Liver (tissue), 9 donors: Measurements from ENCODE around the gene DEPDC5. TPM values are rescaled to one million over a fixed set of nuclear protein-coding genes. Genes with fewer than 3 reads are reported as not detected.

Experiments
- DNase-seq: peaks from one replicate; pipeline ENCODE4 v3.0.0-alpha.2; 2017; ENCODE audit warnings: low spot score
- H3K27ac ChIP-seq, 2 donors: one replicate each; pipeline ENCODE4 v1.7.0; 2013; ENCODE audit warnings: inconsistent platforms in 2 of 2, low read length in 2 of 2, control low read depth in 1 of 2, low read depth in 1 of 2, mild to moderate bottlenecking in 1 of 2
- H3K27me3 ChIP-seq, 4 donors: one replicate each; pipeline versions ENCODE4 v1.6.1 to v1.7.0; 2013; ENCODE audit warnings: low read length in 3 of 4, inconsistent platforms in 1 of 4, mild to moderate bottlenecking in 1 of 4, moderate library complexity in 1 of 4; ENCODE audit not compliant: control insufficient read depth in 4 of 4, insufficient read depth in 4 of 4
- H3K36me3 ChIP-seq, 4 donors: one replicate each; pipeline versions ENCODE4 v1.6.1 to v1.7.0; 2013; ENCODE audit warnings: low read length in 3 of 4, mild to moderate bottlenecking in 3 of 4, low read depth in 1 of 4, moderate library complexity in 1 of 4; ENCODE audit not compliant: control insufficient read depth in 4 of 4, insufficient read depth in 3 of 4
- H3K4me1 ChIP-seq, 4 donors: one replicate each; pipeline versions ENCODE4 v1.6.1 to v1.7.0; 2013; ENCODE audit warnings: low read length in 3 of 4, mild to moderate bottlenecking in 3 of 4, moderate library complexity in 1 of 4; ENCODE audit not compliant: control insufficient read depth in 4 of 4, insufficient read depth in 4 of 4
- H3K4me3 ChIP-seq, 3 donors: one replicate each; pipeline versions ENCODE4 v1.6.1 to v1.7.0; 2013; ENCODE audit warnings: low read length in 3 of 3, control low read depth in 1 of 3, low read depth in 1 of 3, mild to moderate bottlenecking in 1 of 3
- H3K9ac ChIP-seq, 2 donors: one replicate each; pipeline ENCODE4 v1.7.0; 2013; ENCODE audit warnings: low read length in 2 of 2, mild to moderate bottlenecking in 2 of 2, moderate library complexity in 2 of 2, control low read depth in 1 of 2, low read depth in 1 of 2
- H3K9me3 ChIP-seq, 4 donors: one replicate each; pipeline versions ENCODE4 v1.6.1 to v1.7.0; 2013; ENCODE audit warnings: low read length in 3 of 4; ENCODE audit not compliant: control insufficient read depth in 4 of 4
- ATF3 ChIP-seq: IDR thresholded peaks from 2 replicates; pipeline ENCODE4 v1.6.1; 2016; ENCODE audit warnings: antibody characterized with exemption
- CTCF ChIP-seq: fragments of 150-350 bp; IDR thresholded peaks from 2 replicates; pipeline ENCODE4 v1.5.1; 2017; ENCODE audit warnings: improper control_type of control experiment, low read depth, low read length; ENCODE audit not compliant: missing input control
- EGR1 ChIP-seq, 2 donors: IDR thresholded peaks; 2 replicates each; pipeline ENCODE4 v1.6.1; 2016 to 2018; ENCODE audit warnings: antibody characterized with exemption in 2 of 2, low read depth in 2 of 2
- FOXA1 ChIP-seq: IDR thresholded peaks from 2 replicates; pipeline ENCODE4 v1.6.1; 2016; ENCODE audit warnings: antibody characterized with exemption
- FOXA2 ChIP-seq: IDR thresholded peaks from 2 replicates; pipeline ENCODE4 v1.6.1; 2016; ENCODE audit warnings: antibody characterized with exemption
- GABPA ChIP-seq, 2 donors: IDR thresholded peaks in 1 of 2; conservative IDR thresholded peaks in 1 of 2; 2 replicates each; pipeline ENCODE4 v1.6.1; 2016; ENCODE audit warnings: antibody characterized with exemption in 2 of 2, mild to moderate bottlenecking in 1 of 2, moderate library complexity in 1 of 2
- HNF4A ChIP-seq, 2 donors: conservative IDR thresholded peaks; 2 replicates each; pipeline ENCODE4 v1.6.1; 2016; ENCODE audit warnings: antibody characterized with exemption in 2 of 2, mild to moderate bottlenecking in 2 of 2
- HNF4G ChIP-seq: IDR thresholded peaks from 2 replicates; pipeline ENCODE4 v1.6.1; 2016; ENCODE audit warnings: antibody characterized with exemption
- JUND ChIP-seq, 2 donors: IDR thresholded peaks; 2 replicates each; pipeline ENCODE4 v1.6.1; 2016; ENCODE audit warnings: antibody characterized with exemption in 2 of 2
- MAX ChIP-seq: IDR thresholded peaks from 2 replicates; pipeline ENCODE4 v1.6.1; 2016; ENCODE audit warnings: antibody characterized with exemption
- NR2F2 ChIP-seq: IDR thresholded peaks from 2 replicates; pipeline ENCODE4 v1.6.1; 2016; ENCODE audit warnings: antibody characterized with exemption
- RAD21 ChIP-seq, 2 donors: IDR thresholded peaks; 2 replicates each; pipeline ENCODE4 v1.6.1; 2016; ENCODE audit warnings: antibody characterized with exemption in 2 of 2, mild to moderate bottlenecking in 2 of 2
- RXRA ChIP-seq, 2 donors: IDR thresholded peaks; 2 replicates each; pipeline ENCODE4 v1.6.1; 2017 to 2018; ENCODE audit warnings: antibody characterized with exemption in 2 of 2, mild to moderate bottlenecking in 1 of 2
- SP1 ChIP-seq: IDR thresholded peaks from 2 replicates; pipeline ENCODE4 v1.6.1; 2018; ENCODE audit warnings: antibody characterized with exemption, mild to moderate bottlenecking
- TAF1 ChIP-seq: conservative IDR thresholded peaks from 2 replicates; pipeline ENCODE4 v1.6.1; 2016; ENCODE audit warnings: antibody characterized with exemption, mild to moderate bottlenecking
- YY1 ChIP-seq: IDR thresholded peaks from 2 replicates; pipeline ENCODE4 v1.6.1; 2016; ENCODE audit warnings: antibody characterized with exemption, mild to moderate bottlenecking
- ZBTB33 ChIP-seq: IDR thresholded peaks from 2 replicates; pipeline ENCODE4 v1.6.1; 2016; ENCODE audit warnings: antibody characterized with exemption
- WGBS: extraction: QIAGEN DNeasy Blood & Tissue Kit; methylation state at CpG from one replicate; pipeline ENCODE4 v1.1.7; 2013; 5-methylcytosine and 5-hydroxymethylcytosine counted together
- polyA plus RNA-seq, 2 donors: library from polyadenylated mRNA; stranded (reverse) in 1 of 2; unstranded in 1 of 2; fragments of 200-250 nt in 1 of 2; fragments of >200 nt in 1 of 2; fragmentation: Nextera tagmentation in 1 of 2; extraction: Ambion mirVana in 1 of 2; gene quantifications; one replicate each; pipeline versions ENCODE4 v1.2.1 to v1.2.3, GENCODE V29; 2013 to 2015
- total RNA-seq, 2 donors: library from RNA; depleted of rRNA; stranded (reverse); fragments of >200 nt; gene quantifications; one replicate each; pipeline ENCODE4 v1.2.3, GENCODE V29; 2014
- donor health status: healthy.
- donor health status: healthy.
- donor health status: healthy.
- donor health status: healthy.
- donor health status: healthy.

Gene DEPDC5
- total and polyA plus RNA-seq, 4 donors: 5.5 to 19.4 (median 12.6) TPM

GRCh38 chr22:31933816-31934482 is 180.1 kb downstream of the DEPDC5 start:
- Histone ChIP-seq H3K4me1 (no peaks in the 10 kb centered on the region), H3K36me3 (no peaks in the 10 kb centered on the region), H3K27ac (no peak overlapping the region), H3K27me3 (no peaks in the 10 kb centered on the region), H3K9ac (no peak overlapping the region), H3K9me3 (no peaks in the 10 kb centered on the region), H3K4me3 (no peak overlapping the region)
- WGBS: 91% methylated on average over 17 of the region's 17 CpGs
- DNase-seq: no peak
- TF ChIP-seq NR2F2 (no peak), CTCF (no peak), RXRA (IDR thresholded peaks at IDR 0.05) (no peak), FOXA1 (no peak), HNF4A (conservative IDR thresholded peaks at IDR 0.05) (no peak), EGR1 (IDR thresholded peaks at IDR 0.05; ENCODE audit: low read depth in 2 of 2) (no peak), MAX (no peak)

GRCh38 chr22:31935961-31936635 is 182.3 kb downstream of the DEPDC5 start:
- Histone ChIP-seq H3K4me3 (no peak overlapping the region), H3K36me3 (no peaks in the 10 kb centered on the region), H3K9me3 (no peaks in the 10 kb centered on the region), H3K9ac (no peak overlapping the region), H3K27ac (no peak overlapping the region), H3K27me3 (no peaks in the 10 kb centered on the region), H3K4me1 (no peaks in the 10 kb centered on the region)
- TF ChIP-seq SP1 (no peak), EGR1 (IDR thresholded peaks at IDR 0.05; ENCODE audit: low read depth in 2 of 2) (no peak), ATF3 (no peak), HNF4A (conservative IDR thresholded peaks at IDR 0.05) (no peak), RXRA (IDR thresholded peaks at IDR 0.05) (no peak), RAD21 (IDR thresholded peaks at IDR 0.05) (no peak)
- 85% methylated on average over 4 of the region's 4 CpGs for WGBS
- DNase-seq: no peak

GRCh38 chr22:31937341-31937740 is 183.5 kb downstream of the DEPDC5 start:
- 80% methylated on average over 3 of the region's 3 CpGs for WGBS
- H3K9ac ChIP-seq: no peak overlapping the region
- no peak for TF ChIP-seq YY1
- TF ChIP-seq FOXA1: no peak
- no peak for TF ChIP-seq ZBTB33
- TF ChIP-seq EGR1 (IDR thresholded peaks at IDR 0.05; ENCODE audit: low read depth in 2 of 2): no peak
- no peak for TF ChIP-seq HNF4A (conservative IDR thresholded peaks at IDR 0.05)
- TF ChIP-seq HNF4G: no peak
- TF ChIP-seq FOXA2: no peak
- TF ChIP-seq JUND (IDR thresholded peaks at IDR 0.05): no peak
- TF ChIP-seq GABPA (IDR thresholded peaks at IDR 0.05 in 1 of 2, conservative IDR thresholded peaks at IDR 0.05 in 1 of 2): no peak
- TF ChIP-seq CTCF: no peak
- no peak for TF ChIP-seq TAF1

More at GRCh38 chr22:31937341-31937740, 183.5 kb downstream of the DEPDC5 start:
- Histone ChIP-seq H3K9me3 (no peaks in the 10 kb centered on the region), H3K27me3 (no peaks in the 10 kb centered on the region), H3K4me1 (no peaks in the 10 kb centered on the region), H3K27ac (no peak overlapping the region), H3K36me3 (no peaks in the 10 kb centered on the region), H3K4me3 (no peak overlapping the region)
- peak; percentile 61 for DNase-seq
